Stimulated activated CD4-positive, alpha-beta T cell treated with anti-CD3 and anti-CD28 coated beads, Interleukin-2, amount 100 ng/mL, for 24 hours (primary cell): ENCODE results near the gene CLDN9.
"Not testable (repeated sequence)": the region's sequence is repeated elsewhere in the genome, so short reads cannot be mapped to it uniquely, and the experiment has no call there.

Experiments used
- DNase-seq, 2 donors: peaks; one replicate each; pipeline ENCODE4 v3.0.0-alpha.2; 2020

CLDN9 gene

DNA sequence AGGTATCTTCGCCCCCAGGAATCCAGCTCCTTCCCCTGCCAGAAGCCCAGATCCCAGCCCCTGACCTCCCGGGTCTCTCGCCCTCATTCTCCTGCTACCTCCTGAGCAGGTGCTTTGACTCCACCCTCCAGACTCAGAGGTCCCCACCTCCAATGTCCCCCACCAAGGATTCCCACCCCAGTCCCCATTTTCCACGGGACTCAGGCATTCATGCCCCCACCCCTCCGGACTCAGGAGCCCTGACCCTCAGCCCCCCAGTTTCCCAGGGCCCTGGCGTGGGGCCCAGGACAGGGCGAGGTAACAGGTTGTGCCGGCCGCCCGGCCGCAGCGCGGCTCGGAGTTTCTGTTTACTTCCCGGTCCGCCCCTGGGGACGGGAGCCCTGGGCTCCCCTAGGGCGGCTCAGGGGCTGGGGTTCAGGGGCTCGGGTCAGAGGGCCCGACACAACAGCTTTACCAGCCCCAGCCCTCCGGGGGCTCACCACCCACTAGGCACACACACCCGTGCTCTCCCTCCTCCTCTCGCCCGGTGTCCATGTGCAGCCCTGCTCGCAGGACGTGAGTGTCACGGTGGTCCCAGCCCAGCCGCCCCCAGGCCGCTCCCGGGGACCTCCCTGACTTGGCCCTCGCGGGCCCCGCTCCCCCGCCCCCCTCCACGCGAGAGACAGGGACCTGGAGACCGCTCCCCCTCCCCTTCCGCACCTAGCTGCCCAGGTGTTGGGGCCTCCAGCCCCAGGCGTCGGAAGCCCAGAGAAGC, 23.4 kb downstream of the CLDN9 start:
- DNase-seq, result no peak

DNA sequence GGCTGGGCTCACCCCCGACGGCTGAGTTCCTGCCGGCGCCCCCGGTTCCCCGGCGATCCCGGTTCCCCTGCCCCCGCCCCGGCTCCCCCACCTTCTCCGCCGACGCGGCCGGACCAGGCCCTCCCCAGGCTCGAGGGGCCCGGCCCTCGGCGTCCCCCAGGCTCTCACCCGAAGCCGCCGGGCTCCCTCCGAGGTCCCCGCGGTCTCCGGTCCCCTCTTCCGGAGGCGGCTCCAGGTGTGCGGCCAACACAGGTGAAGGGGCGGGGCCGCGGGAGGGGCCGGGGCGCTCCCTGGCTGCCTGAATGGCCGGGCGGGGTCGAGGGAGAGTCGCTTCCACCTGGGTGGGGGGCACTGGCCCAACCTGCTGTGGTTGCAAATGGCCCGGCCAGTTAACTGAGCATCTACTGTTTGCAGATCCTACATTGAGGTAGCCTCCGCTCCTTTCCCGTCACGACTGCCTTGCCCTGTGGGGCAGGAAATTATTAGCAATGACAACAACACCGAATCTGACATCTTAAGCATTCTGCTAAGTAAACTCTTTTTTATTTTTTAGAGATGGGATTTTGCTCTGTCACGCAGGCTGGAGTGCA, 24.1 kb downstream of the CLDN9 start, which contains the start of gene BICDL2:
TSS of gene BICDL2 (minus strand) at position 219 of the 590 bp plus-strand sequence. CDS start 1,448 bp downstream, outside the sequence.
- DNase-seq, result no peak

DNA sequence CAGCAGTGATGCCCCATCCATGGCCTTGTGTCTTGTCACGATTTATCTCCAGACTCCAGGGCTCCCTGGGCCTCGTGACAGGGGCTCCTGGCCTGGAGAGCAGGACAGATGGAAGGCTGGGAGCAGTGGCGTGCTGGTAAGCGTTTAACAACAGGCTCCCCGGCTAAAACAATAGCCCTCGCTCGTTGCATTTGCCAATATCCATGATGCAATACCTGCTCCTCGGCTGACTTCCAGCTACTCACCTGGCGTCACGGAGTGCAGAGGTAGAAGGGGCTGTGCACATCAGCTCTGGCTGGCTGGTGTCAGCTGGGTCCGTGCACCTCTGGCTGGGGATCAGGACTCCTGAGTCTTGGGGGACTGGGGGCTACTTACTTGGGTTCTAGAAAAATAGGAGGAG, 25.5 kb downstream of the CLDN9 start:
- DNase-seq, result no peak

DNA sequence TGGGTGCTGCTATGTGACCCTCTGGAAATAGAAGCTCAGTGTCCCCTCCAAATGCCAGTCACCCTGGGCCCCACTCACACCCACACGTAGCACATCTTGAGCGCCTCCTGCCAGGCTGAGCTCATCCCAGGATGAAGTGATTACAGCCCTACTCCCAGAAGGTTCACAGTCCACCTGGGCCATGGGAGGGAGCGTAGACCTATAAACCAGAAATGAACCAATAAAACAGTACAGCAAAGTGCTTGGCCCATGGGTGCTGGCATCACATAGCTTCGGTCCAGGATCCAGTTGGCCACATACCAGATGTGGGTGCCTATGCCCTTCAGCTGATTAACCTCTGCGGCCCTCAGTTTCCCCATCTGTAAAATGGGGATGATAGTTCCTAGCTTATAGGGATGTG, 26.2 kb downstream of the CLDN9 start:
- DNase-seq, result no peak

DNA sequence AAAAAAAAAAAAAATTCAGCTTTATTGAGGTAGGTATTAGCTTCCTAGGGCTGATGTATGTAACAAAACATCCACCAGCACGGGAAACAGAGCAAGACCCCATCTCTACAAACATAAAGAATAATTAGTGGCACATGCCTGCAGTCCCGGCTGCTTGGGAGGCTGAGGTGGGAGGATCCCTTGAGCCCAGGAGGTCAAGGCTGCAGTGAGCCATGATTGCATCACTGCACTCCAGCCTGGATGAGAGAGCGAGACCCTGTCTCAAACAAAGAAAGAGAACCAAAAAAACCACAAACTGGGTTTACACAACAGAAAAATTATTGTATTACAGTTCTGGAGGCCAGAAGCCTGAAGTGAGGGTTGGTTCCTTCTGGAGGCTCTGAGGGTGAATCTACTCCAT, 29.7 kb downstream of the CLDN9 start:
- DNase-seq, result no peak

DNA sequence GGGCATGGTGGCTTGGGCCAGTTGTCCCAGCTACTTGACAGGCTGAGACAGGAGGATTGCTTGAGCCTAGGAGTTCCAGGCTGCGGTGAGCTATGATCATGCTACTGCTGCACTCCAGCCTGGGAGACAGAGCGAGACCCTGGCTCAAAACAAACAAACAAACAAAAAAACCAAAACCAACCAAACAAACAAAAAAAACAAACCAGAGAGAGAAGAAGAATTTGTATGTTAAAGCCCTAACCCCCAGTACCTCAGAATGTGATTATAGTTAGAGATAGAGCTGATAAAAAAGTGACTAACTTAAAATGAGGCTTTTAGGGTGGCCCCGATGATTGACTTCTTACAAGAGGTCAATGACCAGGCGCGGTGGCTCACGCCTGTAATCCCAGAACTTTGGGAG, 32.0 kb downstream of the CLDN9 start:
- no peak for DNase-seq

DNA sequence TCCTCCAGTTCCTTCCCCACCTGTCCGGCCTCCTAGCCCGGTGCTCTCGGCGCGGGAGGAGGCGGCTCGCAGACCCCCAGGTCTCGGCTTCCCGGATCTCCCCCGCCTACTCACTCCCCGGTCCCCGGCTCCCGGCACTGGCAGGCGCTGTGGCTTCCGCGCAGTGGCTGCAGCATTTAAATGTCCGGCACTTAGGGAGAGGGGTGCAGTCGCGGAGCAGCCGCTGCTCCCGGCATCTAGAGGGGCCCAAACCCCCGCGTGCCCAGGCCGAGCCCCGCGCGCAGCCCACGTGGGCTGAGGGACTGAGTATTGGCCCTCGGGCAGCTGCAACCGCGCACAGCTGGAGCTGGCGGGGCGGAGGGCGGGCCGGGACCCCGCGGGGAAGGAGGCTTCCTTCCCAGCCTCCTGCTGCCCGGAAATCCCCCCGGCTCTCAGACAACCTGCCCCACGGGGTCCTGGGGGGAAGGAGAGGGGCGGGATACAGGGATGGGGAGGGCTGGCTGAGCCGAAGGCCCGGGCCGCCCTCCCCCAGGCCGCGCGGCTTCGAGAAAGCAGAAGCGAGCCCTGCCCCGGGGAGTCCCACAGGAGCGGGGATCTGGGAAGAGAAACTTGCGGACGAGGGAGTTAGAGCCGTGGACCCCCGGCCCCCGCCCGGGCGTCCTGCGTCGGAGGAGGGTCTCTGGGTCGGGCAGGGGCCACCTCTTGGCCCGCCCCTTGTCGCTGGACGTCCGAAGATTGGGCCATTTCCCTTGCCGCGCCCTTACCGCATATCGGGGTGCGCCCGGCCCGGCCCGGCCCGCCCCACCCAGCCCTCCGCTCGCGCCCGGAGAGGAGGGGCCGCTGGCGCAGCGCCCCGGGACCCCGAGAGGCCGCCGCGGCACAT, 33.3 kb downstream of the CLDN9 start, which contains the start of gene MMP25:
TSS of gene MMP25 (plus strand) at position 804 of the 883 bp plus-strand sequence. CDS start 357 bp downstream, outside the sequence.
- no peak for DNase-seq

DNA sequence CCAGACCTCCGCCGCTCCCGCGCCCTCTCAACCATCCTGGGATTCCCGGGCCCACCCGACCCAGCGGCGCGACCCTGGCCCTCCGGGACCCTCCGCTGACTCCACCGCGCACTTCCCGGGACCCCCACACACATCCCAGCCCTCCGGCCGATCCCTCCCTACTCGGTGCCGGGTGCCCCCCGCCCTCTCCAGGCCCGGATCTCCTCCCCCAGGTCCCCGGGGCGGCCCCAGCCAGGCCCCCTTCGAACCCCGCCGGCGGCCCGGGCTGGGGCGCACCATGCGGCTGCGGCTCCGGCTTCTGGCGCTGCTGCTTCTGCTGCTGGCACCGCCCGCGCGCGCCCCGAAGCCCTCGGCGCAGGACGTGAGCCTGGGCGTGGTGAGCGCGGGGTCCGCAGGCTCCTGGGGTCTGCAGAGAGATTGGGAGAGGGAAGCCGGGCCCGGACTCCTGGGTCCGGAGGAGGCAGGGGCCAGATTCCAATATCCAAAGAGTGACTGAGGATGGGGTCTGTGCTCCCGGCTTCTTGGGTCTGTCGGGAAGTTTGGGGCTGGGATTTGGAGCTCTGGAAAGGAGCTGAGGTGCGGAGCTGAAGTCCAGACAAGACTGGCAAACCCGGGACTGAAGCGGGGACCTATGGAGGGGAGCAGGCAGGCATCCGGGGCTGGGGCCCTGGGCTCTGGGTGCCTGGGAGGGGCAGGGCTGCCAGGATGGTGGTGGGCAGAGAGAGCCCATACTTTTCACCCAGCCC, 34.1 kb downstream of the CLDN9 start:
- DNase-seq, result no peak

DNA sequence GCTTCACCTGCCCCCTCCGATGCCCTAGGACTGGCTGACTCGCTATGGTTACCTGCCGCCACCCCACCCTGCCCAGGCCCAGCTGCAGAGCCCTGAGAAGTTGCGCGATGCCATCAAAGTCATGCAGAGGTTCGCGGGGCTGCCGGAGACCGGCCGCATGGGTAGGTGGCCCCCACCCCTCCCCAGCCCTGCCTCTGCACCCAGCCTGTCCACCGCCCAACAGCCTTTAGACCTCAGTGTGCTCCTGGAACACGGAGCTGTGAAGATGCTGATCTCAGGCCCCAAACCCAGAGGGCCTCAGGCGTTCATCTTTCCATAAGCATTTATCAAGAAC, 34.6 kb downstream of the CLDN9 start:
- DNase-seq, result no peak

DNA sequence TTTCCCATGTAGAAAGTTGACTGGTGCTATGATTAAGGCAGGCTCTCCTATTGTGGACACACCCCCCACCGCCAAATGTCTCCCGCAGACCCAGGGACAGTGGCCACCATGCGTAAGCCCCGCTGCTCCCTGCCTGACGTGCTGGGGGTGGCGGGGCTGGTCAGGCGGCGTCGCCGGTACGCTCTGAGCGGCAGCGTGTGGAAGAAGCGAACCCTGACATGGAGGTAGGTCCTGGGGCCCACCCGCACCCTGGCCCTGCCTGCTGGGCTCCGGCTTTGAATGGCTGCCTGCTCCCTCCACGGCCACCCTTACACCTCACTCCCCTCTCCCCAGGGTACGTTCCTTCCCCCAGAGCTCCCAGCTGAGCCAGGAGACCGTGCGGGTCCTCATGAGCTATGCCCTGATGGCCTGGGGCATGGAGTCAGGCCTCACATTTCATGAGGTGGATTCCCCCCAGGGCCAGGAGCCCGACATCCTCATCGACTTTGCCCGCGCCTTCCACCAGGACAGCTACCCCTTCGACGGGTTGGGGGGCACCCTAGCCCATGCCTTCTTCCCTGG, 37.3 kb downstream of the CLDN9 start:
- DNase-seq, result no peak

DNA sequence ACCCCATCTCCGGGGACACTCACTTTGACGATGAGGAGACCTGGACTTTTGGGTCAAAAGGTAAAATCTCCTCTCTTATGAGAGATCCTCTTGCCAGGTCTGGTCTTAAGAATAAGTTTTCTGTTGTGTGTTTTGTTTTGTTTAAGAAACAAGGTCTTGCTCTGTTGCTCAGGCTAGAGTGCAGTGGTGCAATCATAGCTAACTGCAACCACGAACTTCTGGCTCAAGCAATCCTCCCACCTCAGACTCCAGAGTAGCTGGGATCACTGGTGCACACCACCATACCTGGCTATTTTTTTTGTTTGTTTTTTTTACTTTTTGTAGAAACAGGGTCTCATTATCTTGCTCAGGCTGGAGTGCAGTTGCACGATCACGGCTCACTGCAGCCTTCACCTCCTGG, 37.8 kb downstream of the CLDN9 start:
- DNase-seq, result no peak

DNA sequence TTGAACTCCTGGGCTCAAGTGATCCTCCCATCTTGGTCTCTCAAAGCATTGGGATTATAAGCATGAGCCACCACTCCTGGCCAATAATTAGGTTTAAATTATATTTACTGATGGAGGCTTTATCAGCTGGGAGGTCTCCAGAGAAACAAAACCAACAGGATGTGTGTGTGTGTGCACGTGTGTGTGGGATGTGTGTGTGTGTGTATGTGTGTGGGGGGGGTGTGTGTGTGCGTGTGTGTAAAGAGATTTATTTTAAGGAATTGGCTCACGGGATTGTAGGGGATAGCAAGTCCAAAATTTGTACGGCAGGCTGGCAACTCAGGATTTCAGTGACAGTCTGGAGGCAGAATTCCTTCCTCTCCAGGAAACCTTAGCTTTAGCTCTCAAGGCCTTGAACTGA, 38.3 kb downstream of the CLDN9 start:
- DNase-seq, result no peak

DNA sequence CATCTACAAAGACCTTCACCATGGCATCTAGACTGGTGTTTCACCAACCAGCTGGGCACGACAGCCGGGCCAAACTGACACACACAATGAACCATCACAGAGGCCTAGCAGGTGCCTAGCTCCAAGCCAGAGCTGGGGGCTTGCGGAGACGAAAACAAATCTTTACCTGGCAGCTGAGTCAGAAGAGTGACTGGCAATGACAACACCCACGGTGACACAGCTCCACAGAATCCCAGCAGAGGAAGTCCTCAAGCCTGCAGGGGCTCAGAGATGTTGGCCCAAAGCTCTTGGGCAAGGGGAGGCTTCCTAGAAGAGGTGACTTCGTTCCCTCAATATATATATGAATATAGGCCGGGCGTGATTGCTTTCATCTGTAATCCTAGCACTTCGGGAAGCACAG, 38.8 kb downstream of the CLDN9 start:
- no peak for DNase-seq

DNA sequence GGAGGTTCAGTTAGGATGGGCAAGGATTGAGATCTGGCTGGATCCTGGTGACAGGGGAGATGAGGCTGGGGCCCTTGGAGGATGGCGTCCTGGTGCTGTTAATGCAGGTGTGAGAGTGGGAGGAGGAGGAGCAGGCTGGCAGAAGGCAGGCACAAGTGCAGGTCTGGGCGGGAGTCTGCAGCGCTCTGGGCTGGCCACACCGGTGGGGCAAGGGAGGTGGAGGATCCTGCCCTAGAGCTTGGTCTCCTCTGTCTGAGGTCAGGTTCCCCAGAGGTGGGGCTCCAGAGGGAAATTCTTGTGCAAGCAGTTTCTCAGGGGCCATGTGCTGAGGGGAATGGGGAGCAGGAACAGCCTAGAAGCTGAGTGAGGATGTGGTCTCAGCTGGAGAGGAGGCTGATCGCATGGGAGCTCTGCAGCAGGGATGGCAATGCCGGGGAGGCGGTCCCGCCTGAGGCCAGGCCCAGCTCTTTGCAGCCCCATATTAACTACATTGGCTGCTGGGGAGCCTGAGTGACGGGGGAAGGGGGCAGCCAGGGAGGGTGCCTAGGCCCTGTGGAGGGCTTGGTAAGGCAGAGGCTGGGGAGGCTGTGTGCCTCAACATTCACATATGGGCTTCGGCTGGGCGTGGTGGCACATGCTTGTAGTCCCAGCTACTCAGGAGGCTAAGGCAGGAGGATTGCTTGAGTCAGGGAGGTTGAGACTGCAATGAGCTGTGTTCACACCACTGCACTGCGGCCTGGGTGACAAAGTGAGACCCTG, 40.0 kb downstream of the CLDN9 start:
- not testable (repeated sequence) for DNase-seq

DNA sequence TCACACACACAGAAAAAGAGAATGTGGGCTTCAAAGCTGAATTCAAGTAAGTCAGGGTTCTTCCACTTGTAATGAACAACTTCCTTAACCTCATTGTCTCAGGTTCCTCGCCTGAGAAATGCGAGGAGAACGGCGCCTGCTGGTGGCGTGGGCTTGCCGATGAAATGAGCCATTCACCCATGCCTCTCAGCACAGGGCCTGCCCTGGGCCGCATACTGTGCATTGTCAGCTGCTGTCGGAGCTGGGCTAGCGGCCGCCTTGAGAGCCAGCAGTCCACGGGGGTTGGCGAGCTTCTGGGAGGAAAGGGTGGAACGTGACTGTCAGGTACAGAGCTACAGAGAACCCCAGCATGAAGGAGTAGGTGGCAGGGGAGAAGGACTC, 40.6 kb downstream of the CLDN9 start:
- DNase-seq, result not testable (repeated sequence)

DNA sequence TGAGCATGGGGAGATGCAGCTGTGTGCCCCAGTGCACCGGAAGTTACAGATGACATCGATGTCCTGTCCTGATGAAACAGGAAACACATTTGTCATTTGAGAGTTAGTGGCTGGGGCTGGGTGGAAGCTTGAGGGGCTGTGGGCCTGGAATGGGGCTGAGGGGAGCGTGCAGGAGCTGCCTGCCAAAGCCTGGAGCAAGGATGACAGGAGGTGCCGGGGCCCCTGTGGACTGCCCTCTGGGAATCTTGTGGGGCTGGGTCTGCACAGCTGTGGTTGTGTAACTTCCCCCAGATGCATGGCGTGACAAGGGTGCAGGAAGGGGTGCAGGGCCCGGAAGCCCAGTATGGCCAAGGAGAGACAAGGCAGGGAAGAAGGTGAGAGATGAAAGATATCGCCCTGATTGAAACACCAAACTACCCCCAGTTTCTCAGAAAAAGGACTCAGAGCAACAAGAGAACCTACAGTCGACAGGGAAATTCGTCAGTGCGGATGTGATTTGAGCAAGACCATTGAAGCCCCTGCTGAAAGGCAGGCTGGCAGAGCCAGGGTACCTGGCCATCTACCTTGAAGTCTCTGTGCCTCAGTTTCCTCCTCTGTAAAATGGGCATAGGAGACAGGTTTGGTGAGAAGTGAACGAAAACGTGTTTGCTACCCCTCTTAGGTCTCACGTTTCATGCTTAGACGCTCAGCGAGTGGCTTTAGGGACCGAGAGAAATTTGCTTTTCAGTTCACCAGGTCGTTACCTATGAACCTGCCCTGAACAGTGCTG, 42.4 kb downstream of the CLDN9 start:
- DNase-seq, result no peak

DNA sequence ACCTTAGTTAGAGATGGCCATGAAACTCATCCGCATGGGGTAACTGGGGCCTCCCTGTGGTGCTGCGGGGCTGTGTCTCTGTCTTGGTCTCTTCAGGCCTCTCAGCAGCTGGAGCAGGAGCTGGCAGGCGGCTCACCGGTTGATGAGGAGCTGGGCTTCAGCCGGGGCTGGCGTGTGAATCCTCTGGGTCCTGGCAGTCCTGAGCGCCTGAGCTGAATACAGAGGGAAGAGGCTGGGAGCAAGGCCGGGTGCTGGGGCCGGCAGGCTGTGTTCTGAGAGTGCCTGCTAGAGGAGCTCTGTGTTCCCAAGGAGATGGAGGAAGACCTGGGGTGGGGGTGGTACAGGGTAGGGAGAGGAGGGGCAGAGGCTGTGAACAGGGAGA, 43.0 kb downstream of the CLDN9 start:
- DNase-seq, result not testable (repeated sequence)

DNA sequence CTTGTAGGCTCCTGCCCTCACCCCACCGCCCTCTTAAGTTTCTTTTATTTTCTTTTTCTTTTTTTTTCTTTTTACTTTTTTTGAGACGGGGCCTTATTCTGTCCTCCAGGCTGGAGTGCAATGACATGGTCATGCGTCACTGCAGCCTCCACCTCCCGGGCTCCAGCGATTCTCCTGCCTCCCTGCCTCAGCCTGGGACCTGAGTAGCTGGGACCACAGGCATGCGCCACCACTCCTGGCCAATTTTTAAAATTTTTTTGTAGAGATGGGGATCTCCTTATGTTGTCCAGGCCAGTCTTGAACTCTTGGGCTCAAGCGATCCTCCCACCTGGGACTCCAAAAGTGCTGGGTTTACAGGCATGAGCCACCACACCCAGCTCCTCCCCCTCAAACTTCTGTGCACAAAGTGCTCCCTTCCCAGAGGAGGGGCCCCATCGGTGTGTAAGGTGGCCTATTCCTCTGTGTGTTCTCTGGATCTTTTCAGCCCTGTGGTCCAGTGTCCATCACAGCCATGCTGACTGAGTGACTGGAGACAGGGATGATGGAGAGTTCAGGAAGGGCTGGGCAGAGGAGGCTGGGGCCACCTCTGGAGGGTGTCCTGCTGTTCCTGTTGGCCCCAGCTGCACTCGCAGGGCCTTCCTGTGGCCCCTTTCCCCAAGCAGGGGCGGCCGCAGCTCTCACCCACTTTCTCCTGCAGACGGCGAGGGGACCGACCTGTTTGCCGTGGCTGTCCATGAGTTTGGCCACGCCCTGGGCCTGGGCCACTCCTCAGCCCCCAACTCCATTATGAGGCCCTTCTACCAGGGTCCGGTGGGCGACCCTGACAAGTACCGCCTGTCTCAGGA, 43.8 kb downstream of the CLDN9 start:
- no peak for DNase-seq

DNA sequence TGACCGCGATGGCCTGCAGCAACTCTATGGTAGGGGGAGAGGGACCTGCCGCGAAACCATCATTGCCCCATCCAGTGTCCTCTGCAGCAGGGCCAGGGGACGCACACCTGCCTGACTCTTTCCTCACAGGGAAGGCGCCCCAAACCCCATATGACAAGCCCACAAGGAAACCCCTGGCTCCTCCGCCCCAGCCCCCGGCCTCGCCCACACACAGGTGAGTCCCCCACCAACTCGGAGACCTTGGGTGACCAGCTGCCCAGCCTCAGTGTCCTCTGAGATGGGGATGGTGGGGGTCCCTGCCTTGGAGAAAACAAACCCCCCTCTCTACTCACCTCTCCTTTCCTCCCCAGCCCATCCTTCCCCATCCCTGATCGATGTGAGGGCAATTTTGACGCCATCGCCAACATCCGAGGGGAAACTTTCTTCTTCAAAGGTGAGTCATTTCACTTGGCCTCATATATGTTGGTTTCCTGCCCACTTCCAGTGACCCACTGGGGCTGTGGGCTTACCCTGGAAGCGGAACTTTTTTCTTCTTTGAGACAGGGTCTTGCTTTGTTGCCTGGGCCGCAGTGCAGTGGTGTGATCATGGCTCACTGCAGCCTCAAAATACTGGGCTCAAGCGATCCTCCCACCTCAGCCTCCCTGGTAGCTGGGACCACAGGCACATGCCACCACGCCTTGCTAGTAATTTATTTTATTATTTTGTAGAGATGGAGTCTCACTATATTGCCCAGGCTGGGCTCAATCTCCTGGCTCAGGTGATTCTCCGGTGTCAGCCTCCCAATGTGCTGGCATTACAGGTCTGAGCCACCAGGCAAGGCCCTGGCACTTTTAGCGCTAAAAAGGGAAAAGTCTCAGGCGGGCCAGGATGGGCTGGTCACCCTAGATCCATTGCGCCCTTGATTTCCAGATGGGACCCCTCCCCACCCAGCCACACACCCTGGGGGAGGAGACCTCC, 44.7 kb downstream of the CLDN9 start:
- DNase-seq, result no peak
